Measurements from ENCODE around the gene ALG1.
"Not testable (repeated sequence)": the region's sequence is repeated elsewhere in the genome, so short reads cannot be mapped to it uniquely, and the experiment has no call there.

GRCh38 chr16:5093746-5094145 is 22.1 kb downstream of the ALG1 start:
- TF ChIP-seq CTCF, POLR2AphosphoS5 (IDR thresholded peaks at IDR 0.05): not testable (repeated sequence)

Measured in breast epithelium (tissue), 3 donors.